ENCODE data around the gene RRAGD.

- no peak for TF ChIP-seq TARDBP (IDR thresholded peaks at IDR 0.05)
- no peak for TF ChIP-seq BHLHE40 (IDR thresholded peaks at IDR 0.05; ENCODE audit: borderline replicate concordance)
- no peak for TF ChIP-seq SP1 (IDR thresholded peaks at IDR 0.05)
- TF ChIP-seq PKNOX1 (IDR thresholded peaks at IDR 0.05), result no peak
- TF ChIP-seq FOXM1 (IDR thresholded peaks at IDR 0.05; ENCODE audit: borderline replicate concordance), result no peak
These were observed 24.2 kb upstream of the RRAGD start for GRCh38 chr6:89436226-89436625.
